Prostate gland (tissue), 2 donors: ENCODE results near the gene WASHC4.

ENCODE experiments used
- POLR2A ChIP-seq: fragments of 450-650 bp; IDR thresholded peaks from one replicate; pipeline ENCODE4 v1.6.1; 2016; ENCODE audit warnings: antibody characterized with exemption, mild to moderate bottlenecking
- POLR2AphosphoS5 ChIP-seq: sonication (generic); formaldehyde crosslinking; IDR thresholded peaks from one replicate; pipeline ENCODE4 v1.6.1; 2017; ENCODE audit warnings: antibody characterized with exemption
- TF ChIP-seq, protein P1 (sequence below), 4 experiments: fragments of 200-600 bp in 2 of 4; fragments of 450-650 bp in 2 of 4; sonication (generic) in 2 of 4; IDR thresholded peaks; 1 replicate in 3 of 4; 2 replicates in 1 of 4; pipeline ENCODE4 v1.5.1; 2016 to 2019; ENCODE audit warnings: antibody characterized with exemption in 4 of 4, mild to moderate bottlenecking in 2 of 4, moderate library complexity in 2 of 4

DNA sequence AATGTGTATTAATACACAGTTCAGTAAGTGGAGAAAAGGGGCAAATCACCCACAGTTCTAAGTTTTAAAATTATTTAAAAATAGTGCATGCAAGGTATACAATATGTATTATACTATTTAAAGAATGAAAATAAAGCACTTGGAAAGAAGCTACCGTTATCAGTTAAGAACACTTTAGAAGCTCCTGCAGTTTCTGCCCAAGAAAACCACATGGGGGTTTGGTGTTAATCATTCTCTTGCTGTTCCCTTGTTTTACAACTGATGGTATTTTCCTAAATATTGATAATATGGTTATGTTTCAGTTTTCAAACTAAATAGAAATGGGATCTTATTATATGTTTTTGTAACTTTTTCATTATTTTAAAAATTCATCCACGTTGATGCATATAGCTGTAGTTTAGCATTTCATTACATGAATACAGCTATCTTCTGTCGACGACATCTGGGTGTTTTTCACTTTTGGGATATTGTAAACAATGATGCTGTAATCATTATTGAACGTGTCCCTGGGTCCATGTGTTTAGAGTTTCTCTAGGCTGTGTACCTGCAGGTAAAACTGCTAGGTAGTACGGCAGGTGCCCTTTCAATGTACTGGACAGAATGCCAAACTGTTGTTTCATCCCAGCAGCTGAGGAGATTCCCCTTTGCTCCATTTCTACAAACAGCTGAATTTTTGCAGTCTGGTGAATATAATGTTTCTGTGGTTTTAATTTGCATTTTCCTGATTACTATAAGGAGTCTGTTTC lies 64.3 kb downstream of the WASHC4 start:
- TF ChIP-seq POLR2A (no peak), POLR2AphosphoS5 (no peak)
- TF ChIP-seq, protein P1, sequence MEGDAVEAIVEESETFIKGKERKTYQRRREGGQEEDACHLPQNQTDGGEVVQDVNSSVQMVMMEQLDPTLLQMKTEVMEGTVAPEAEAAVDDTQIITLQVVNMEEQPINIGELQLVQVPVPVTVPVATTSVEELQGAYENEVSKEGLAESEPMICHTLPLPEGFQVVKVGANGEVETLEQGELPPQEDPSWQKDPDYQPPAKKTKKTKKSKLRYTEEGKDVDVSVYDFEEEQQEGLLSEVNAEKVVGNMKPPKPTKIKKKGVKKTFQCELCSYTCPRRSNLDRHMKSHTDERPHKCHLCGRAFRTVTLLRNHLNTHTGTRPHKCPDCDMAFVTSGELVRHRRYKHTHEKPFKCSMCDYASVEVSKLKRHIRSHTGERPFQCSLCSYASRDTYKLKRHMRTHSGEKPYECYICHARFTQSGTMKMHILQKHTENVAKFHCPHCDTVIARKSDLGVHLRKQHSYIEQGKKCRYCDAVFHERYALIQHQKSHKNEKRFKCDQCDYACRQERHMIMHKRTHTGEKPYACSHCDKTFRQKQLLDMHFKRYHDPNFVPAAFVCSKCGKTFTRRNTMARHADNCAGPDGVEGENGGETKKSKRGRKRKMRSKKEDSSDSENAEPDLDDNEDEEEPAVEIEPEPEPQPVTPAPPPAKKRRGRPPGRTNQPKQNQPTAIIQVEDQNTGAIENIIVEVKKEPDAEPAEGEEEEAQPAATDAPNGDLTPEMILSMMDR (IDR thresholded peaks at IDR 0.05), result no peak
